WTC11 (cell line): ENCODE results near the gene RTKN. TPM values are rescaled to one million over a fixed set of nuclear protein-coding genes. Genes with fewer than 3 reads are reported as not detected.

Source experiments
- ATAC-seq: fragments of 200-7000 bp; cut with Tn5 transposase; 2 replicates; pipeline ENCODE4 v1.10.0; 2021; ENCODE audit warnings: mild to moderate bottlenecking, moderate library complexity
- CTCF ChIA-PET: fragments of 300-600 bp; sonication (Branson Sonifier 250); formaldehyde crosslinking; loops from one replicate; lab custom pipeline; 2021; ENCODE audit warnings: antibody characterized with exemption; lab: Charles Lee
- POLR2A ChIA-PET: fragments of 350-600 bp; sonication (Branson Sonifier 250); formaldehyde crosslinking; loops from one replicate; lab custom pipeline; 2021; ENCODE audit warnings: antibody characterized with exemption; lab: Charles Lee
- DNase-seq: peaks from one replicate; pipeline ENCODE4 v3.0.0; 2021; ENCODE audit warnings: low spot score
- H3K27ac Mint-ChIP-seq: 2 replicates; pipeline ENCODE4 v1.8.0; 2021; ENCODE audit warnings: mixed read lengths
- H3K27me3 Mint-ChIP-seq: 2 replicates; pipeline ENCODE4 v1.8.0; 2021; ENCODE audit warnings: low read depth, mild to moderate bottlenecking, moderate library complexity, mixed read lengths
- H3K36me3 Mint-ChIP-seq: 2 replicates; pipeline ENCODE4 v1.8.0; 2021; ENCODE audit warnings: mixed read lengths
- H3K4me1 Mint-ChIP-seq: 2 replicates; pipeline ENCODE4 v1.8.0; 2022; ENCODE audit warnings: mixed read lengths
- H3K4me3 Mint-ChIP-seq: 2 replicates; pipeline ENCODE4 v1.8.0; 2021; ENCODE audit warnings: mild to moderate bottlenecking, moderate library complexity, mixed read lengths
- H3K9me3 Mint-ChIP-seq: 2 replicates; pipeline ENCODE4 v1.8.0; 2021; ENCODE audit warnings: mixed read lengths
- ATF1 ChIP-seq: sonication (generic); formaldehyde crosslinking; IDR thresholded peaks from 2 replicates; pipeline ENCODE4 v1.8.1; 2023; ENCODE audit warnings: mild to moderate bottlenecking, moderate library complexity, missing genetic modification reagents
- ATF2 ChIP-seq: sonication (generic); formaldehyde crosslinking; IDR thresholded peaks from 2 replicates; pipeline ENCODE4 v1.8.1; 2022; ENCODE audit warnings: low read depth, missing genetic modification reagents, borderline replicate concordance
- CBFB ChIP-seq: sonication (generic); formaldehyde crosslinking; IDR thresholded peaks from 2 replicates; pipeline ENCODE4 v1.8.1; 2022; ENCODE audit warnings: mild to moderate bottlenecking, low read depth, missing genetic modification reagents
- CREM ChIP-seq: sonication (generic); formaldehyde crosslinking; IDR thresholded peaks from 2 replicates; pipeline ENCODE4 v1.8.1; 2022; ENCODE audit warnings: mild to moderate bottlenecking, missing genetic modification reagents, moderate library complexity
- ELF4 ChIP-seq: sonication (generic); formaldehyde crosslinking; IDR thresholded peaks from 2 replicates; pipeline ENCODE4 v1.8.1; 2022; ENCODE audit warnings: low read depth, mild to moderate bottlenecking, moderate library complexity, missing genetic modification reagents
- FOXK1 ChIP-seq: sonication (generic); formaldehyde crosslinking; IDR thresholded peaks from 2 replicates; pipeline ENCODE4 v1.8.0; 2022; ENCODE audit warnings: mild to moderate bottlenecking, moderate library complexity, missing genetic modification reagents
- GABPB1 ChIP-seq: sonication (generic); formaldehyde crosslinking; IDR thresholded peaks from 2 replicates; pipeline ENCODE4 v1.8.1; 2023; ENCODE audit warnings: mild to moderate bottlenecking, missing genetic modification reagents
- GRHL2 ChIP-seq: fragments of 250-450 bp; sonication (Bioruptor Pico); IDR thresholded peaks from 2 replicates; pipeline ENCODE4 v1.8.0; 2022; ENCODE audit warnings: mild to moderate bottlenecking, moderate library complexity; ENCODE audit not compliant: insufficient replicate concordance, severe bottlenecking
- GTF2I ChIP-seq: fragments of 250-450 bp; sonication (Bioruptor Pico); conservative IDR thresholded peaks from 2 replicates; pipeline ENCODE4 v1.4.0; 2021; ENCODE audit warnings: mild to moderate bottlenecking
- NR1H2 ChIP-seq: sonication (generic); formaldehyde crosslinking; IDR thresholded peaks from 2 replicates; pipeline ENCODE4 v1.9.0; 2021; ENCODE audit warnings: mild to moderate bottlenecking, moderate library complexity, missing genetic modification reagents
- NR2C2 ChIP-seq: sonication (generic); formaldehyde crosslinking; IDR thresholded peaks from 2 replicates; pipeline ENCODE4 v1.8.0; 2022; ENCODE audit warnings: mild to moderate bottlenecking, missing genetic modification reagents
- PRRX2 ChIP-seq: fragments of 250-450 bp; sonication (Bioruptor Pico); IDR thresholded peaks from 2 replicates; pipeline ENCODE4 v1.8.0; 2021; ENCODE audit warnings: mild to moderate bottlenecking
- TCF7 ChIP-seq: sonication (generic); formaldehyde crosslinking; IDR thresholded peaks from 2 replicates; pipeline ENCODE4 v1.8.0; 2022; ENCODE audit warnings: mild to moderate bottlenecking, low read depth, missing genetic modification reagents, moderate library complexity
- ZBTB21 ChIP-seq: sonication (generic); formaldehyde crosslinking; IDR thresholded peaks from 2 replicates; pipeline ENCODE4 v1.8.1; 2023; ENCODE audit warnings: mild to moderate bottlenecking, missing genetic modification reagents, borderline replicate concordance
- ZBTB43 ChIP-seq: sonication (generic); formaldehyde crosslinking; IDR thresholded peaks from 2 replicates; pipeline ENCODE4 v1.8.1; 2023; ENCODE audit warnings: mild to moderate bottlenecking, missing genetic modification reagents
- ZNF219 ChIP-seq: sonication (generic); formaldehyde crosslinking; IDR thresholded peaks from 2 replicates; pipeline ENCODE4 v1.8.0; 2023; ENCODE audit warnings: missing genetic modification reagents, mild to moderate bottlenecking, borderline replicate concordance
- ZNF416 ChIP-seq: fragments of 250-450 bp; sonication (Bioruptor Pico); IDR thresholded peaks from 2 replicates; pipeline ENCODE4 v1.9.0; 2021; ENCODE audit warnings: mild to moderate bottlenecking, inconsistent platforms
- ZNF532 ChIP-seq: fragments of 250-450 bp; sonication (Bioruptor Pico); IDR thresholded peaks from 2 replicates; pipeline ENCODE4 v1.9.0; 2021; ENCODE audit warnings: mild to moderate bottlenecking, borderline replicate concordance
- total RNA-seq: library from RNA; stranded (reverse); gene quantifications from 3 replicates; pipeline ENCODE4 v1.2.3, GENCODE V29; 2021
- TF ChIP-seq, protein P1 (sequence below): sonication (generic); formaldehyde crosslinking; IDR thresholded peaks from 2 replicates; pipeline ENCODE4 v1.8.0; 2022; ENCODE audit warnings: mild to moderate bottlenecking, missing genetic modification reagents
- TF ChIP-seq, protein P2 (sequence below): sonication (generic); formaldehyde crosslinking; conservative IDR thresholded peaks from 2 replicates; pipeline ENCODE4 v1.8.1; 2022; ENCODE audit warnings: mild to moderate bottlenecking, missing genetic modification reagents
- TF ChIP-seq, protein P3 (sequence below): sonication (generic); formaldehyde crosslinking; IDR thresholded peaks from 2 replicates; pipeline ENCODE4 v1.8.1; 2023; ENCODE audit warnings: mild to moderate bottlenecking, missing genetic modification reagents, moderate library complexity
- TF ChIP-seq, protein P4 (sequence below): sonication (generic); formaldehyde crosslinking; IDR thresholded peaks from 2 replicates; pipeline ENCODE4 v1.8.0; 2022; ENCODE audit warnings: missing genetic modification reagents

Gene RTKN
- total RNA-seq, 1 experiment from 2014 or later: 80.1 TPM

- H3K27ac Mint-ChIP-seq: no peak overlapping the region
- ATAC-seq (no peak), DNase-seq (no peak)
- ChIA-PET POLR2A (no interaction called here), CTCF (interaction anchor here (1.2 kb wide), 1 partner anchor 73 kb away, joined by 3 read pairs; no protein-coding TSS in a partner anchor)
- H3K4me1 Mint-ChIP-seq: no peaks in the 10 kb centered on the region
- no peak overlapping the region for H3K4me3 Mint-ChIP-seq
- H3K27me3 Mint-ChIP-seq: peaks cover 45% of the 10 kb centered on the region
- H3K9me3 Mint-ChIP-seq: no peaks in the 10 kb centered on the region
- TF ChIP-seq ZNF219 (no peak), NR1H2 (CRISPR knock-in tag) (no peak), GRHL2 (CRISPR knock-in tag) (no peak), PRRX2 (CRISPR knock-in tag) (no peak)
- H3K36me3 Mint-ChIP-seq: no peaks in the 10 kb centered on the region
Observed at GRCh38 chr2:74407682-74408081, 34.1 kb downstream of the RTKN start.

- Mint-ChIP-seq H3K27me3 (peaks cover 34% of the 10 kb centered on the region), H3K36me3 (no peaks in the 10 kb centered on the region), H3K9me3 (no peaks in the 10 kb centered on the region), H3K4me1 (no peaks in the 10 kb centered on the region), H3K27ac (no peak overlapping the region), H3K4me3 (no peak overlapping the region)
- DNase-seq (no peak), ATAC-seq (no peak)
- POLR2A ChIA-PET: no interaction called here
- CTCF ChIA-PET: interaction anchor here (1.0 kb wide), 1 partner anchor 71 kb away, joined by 4 read pairs; no protein-coding TSS in a partner anchor
- TF ChIP-seq, protein P1, sequence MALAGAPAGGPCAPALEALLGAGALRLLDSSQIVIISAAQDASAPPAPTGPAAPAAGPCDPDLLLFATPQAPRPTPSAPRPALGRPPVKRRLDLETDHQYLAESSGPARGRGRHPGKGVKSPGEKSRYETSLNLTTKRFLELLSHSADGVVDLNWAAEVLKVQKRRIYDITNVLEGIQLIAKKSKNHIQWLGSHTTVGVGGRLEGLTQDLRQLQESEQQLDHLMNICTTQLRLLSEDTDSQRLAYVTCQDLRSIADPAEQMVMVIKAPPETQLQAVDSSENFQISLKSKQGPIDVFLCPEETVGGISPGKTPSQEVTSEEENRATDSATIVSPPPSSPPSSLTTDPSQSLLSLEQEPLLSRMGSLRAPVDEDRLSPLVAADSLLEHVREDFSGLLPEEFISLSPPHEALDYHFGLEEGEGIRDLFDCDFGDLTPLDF (CRISPR knock-in tag): no peak
- TF ChIP-seq FOXK1 (CRISPR knock-in tag) (no peak), ZBTB43 (no peak), NR2C2 (CRISPR knock-in tag) (no peak), ZBTB21 (no peak), ELF4 (no peak), CBFB (CRISPR knock-in tag) (no peak), ATF1 (no peak), ZNF532 (CRISPR knock-in tag) (no peak), ZNF416 (CRISPR knock-in tag) (no peak), GTF2I (no peak), CREM (CRISPR knock-in tag) (no peak), GABPB1 (CRISPR knock-in tag) (no peak), ATF2 (CRISPR knock-in tag) (no peak), TCF7 (CRISPR knock-in tag) (no peak)
- TF ChIP-seq, protein P2, sequence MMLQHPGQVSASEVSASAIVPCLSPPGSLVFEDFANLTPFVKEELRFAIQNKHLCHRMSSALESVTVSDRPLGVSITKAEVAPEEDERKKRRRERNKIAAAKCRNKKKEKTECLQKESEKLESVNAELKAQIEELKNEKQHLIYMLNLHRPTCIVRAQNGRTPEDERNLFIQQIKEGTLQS (CRISPR knock-in tag): no peak
- TF ChIP-seq, protein P3, sequence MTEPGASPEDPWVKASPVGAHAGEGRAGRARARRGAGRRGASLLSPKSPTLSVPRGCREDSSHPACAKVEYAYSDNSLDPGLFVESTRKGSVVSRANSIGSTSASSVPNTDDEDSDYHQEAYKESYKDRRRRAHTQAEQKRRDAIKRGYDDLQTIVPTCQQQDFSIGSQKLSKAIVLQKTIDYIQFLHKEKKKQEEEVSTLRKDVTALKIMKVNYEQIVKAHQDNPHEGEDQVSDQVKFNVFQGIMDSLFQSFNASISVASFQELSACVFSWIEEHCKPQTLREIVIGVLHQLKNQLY: no peak
- TF ChIP-seq, protein P4, sequence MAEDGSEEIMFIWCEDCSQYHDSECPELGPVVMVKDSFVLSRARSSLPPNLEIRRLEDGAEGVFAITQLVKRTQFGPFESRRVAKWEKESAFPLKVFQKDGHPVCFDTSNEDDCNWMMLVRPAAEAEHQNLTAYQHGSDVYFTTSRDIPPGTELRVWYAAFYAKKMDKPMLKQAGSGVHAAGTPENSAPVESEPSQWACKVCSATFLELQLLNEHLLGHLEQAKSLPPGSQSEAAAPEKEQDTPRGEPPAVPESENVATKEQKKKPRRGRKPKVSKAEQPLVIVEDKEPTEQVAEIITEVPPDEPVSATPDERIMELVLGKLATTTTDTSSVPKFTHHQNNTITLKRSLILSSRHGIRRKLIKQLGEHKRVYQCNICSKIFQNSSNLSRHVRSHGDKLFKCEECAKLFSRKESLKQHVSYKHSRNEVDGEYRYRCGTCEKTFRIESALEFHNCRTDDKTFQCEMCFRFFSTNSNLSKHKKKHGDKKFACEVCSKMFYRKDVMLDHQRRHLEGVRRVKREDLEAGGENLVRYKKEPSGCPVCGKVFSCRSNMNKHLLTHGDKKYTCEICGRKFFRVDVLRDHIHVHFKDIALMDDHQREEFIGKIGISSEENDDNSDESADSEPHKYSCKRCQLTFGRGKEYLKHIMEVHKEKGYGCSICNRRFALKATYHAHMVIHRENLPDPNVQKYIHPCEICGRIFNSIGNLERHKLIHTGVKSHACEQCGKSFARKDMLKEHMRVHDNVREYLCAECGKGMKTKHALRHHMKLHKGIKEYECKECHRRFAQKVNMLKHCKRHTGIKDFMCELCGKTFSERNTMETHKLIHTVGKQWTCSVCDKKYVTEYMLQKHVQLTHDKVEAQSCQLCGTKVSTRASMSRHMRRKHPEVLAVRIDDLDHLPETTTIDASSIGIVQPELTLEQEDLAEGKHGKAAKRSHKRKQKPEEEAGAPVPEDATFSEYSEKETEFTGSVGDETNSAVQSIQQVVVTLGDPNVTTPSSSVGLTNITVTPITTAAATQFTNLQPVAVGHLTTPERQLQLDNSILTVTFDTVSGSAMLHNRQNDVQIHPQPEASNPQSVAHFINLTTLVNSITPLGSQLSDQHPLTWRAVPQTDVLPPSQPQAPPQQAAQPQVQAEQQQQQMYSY (CRISPR knock-in tag): no peak
Observed at GRCh38 chr2:74406035-74406434, 35.7 kb downstream of the RTKN start.
